ENCODE data around the gene FAIM2. TPM values are rescaled to one million over a fixed set of nuclear protein-coding genes. Genes with fewer than 3 reads are reported as not detected.

The FAIM2 gene
- total RNA-seq, 1 experiment from 2014 or later: 0.22 TPM

GRCh38 chr12:49922349-49923034, 18.8 kb upstream of the FAIM2 start:
- ChIA-PET POLR2A (no interaction called here), CTCF (interaction anchor here (0.9 kb wide), 1 partner anchor 23 kb away, joined by 3 read pairs; no protein-coding TSS in a partner anchor)
- DNase-seq (ENCODE audit: low spot score): no peak
- TF ChIP-seq KAT7 (CRISPR knock-in tag; IDR thresholded peaks at IDR 0.05; ENCODE audit: borderline replicate concordance) (no peak), IRF2 (CRISPR knock-in tag; IDR thresholded peaks at IDR 0.05; ENCODE audit: borderline replicate concordance, low read depth) (no peak), ZNF281 (CRISPR knock-in tag; IDR thresholded peaks at IDR 0.05) (no peak), TEAD1 (CRISPR knock-in tag; IDR thresholded peaks at IDR 0.05) (no peak), ZNF512 (CRISPR knock-in tag; IDR thresholded peaks at IDR 0.05; ENCODE audit: borderline replicate concordance) (no peak), PRDM15 (CRISPR knock-in tag; IDR thresholded peaks at IDR 0.05) (no peak), CREM (CRISPR knock-in tag; IDR thresholded peaks at IDR 0.05) (no peak)
- no peak for ATAC-seq
- H3K27me3 Mint-ChIP-seq (ENCODE audit: low read depth): no peaks in the 10 kb centered on the region; the same call in 1 of the 2 replicates
- no peaks in the 10 kb centered on the region for H3K36me3 Mint-ChIP-seq
- no peak overlapping the region for H3K4me3 Mint-ChIP-seq
- H3K9me3 Mint-ChIP-seq: no peaks in the 10 kb centered on the region
- H3K4me1 Mint-ChIP-seq: no peaks in the 10 kb centered on the region
- H3K27ac Mint-ChIP-seq: no peak overlapping the region

- ChIA-PET POLR2A (no interaction called here), CTCF (no interaction called here)
- H3K9me3 Mint-ChIP-seq: no peaks in the 10 kb centered on the region
- H3K4me1 Mint-ChIP-seq: no peaks in the 10 kb centered on the region
- TF ChIP-seq STAT6 (CRISPR knock-in tag; conservative IDR thresholded peaks at IDR 0.05; ENCODE audit: low read depth) (no peak), FOXP1 (CRISPR knock-in tag; IDR thresholded peaks at IDR 0.05; ENCODE audit: borderline replicate concordance) (no peak), ERG (CRISPR knock-in tag; IDR thresholded peaks at IDR 0.05) (no peak), RELA (CRISPR knock-in tag; IDR thresholded peaks at IDR 0.05; ENCODE audit: borderline replicate concordance) (no peak), FOXK1 (CRISPR knock-in tag; IDR thresholded peaks at IDR 0.05) (no peak), ZSCAN18 (CRISPR knock-in tag; IDR thresholded peaks at IDR 0.05) (no peak), NR1H2 (CRISPR knock-in tag; IDR thresholded peaks at IDR 0.05) (no peak), IRF2 (CRISPR knock-in tag; IDR thresholded peaks at IDR 0.05; ENCODE audit: borderline replicate concordance, low read depth) (no peak)
- H3K27ac Mint-ChIP-seq: no peak overlapping the region
- no peaks in the 10 kb centered on the region; the same call in 1 of the 2 replicates for H3K27me3 Mint-ChIP-seq (ENCODE audit: low read depth)
- ATAC-seq (no peak), DNase-seq (ENCODE audit: low spot score) (no peak)
- H3K4me3 Mint-ChIP-seq: no peak overlapping the region
- no peaks in the 10 kb centered on the region for H3K36me3 Mint-ChIP-seq
Measured at GRCh38 chr12:49921936-49922335, 18.2 kb upstream of the FAIM2 start.
